Neural progenitor cell (in vitro differentiated cells): Measurements from ENCODE around the gene LIN9.

Experiments
- CTCF ChIP-seq: fragments of 200-600 bp; sonication (generic); IDR thresholded peaks from 2 replicates; pipeline ENCODE4 v1.5.1; 2017; ENCODE audit warnings: antibody characterized with exemption, mild to moderate bottlenecking
- EZH2phosphoT487 ChIP-seq: fragments of 200-600 bp; sonication (generic); IDR thresholded peaks from 2 replicates; pipeline ENCODE4 v1.6.1; 2017; ENCODE audit warnings: antibody characterized with exemption

- no peak for TF ChIP-seq EZH2phosphoT487
- TF ChIP-seq CTCF = no peak
These were observed 9.5 kb upstream of the LIN9 start for GRCh38 chr1:226318471-226318870.
